MCF 10A (cell line): Measurements from ENCODE around the gene RASA1. TPM values are rescaled to one million over a fixed set of nuclear protein-coding genes. Genes with fewer than 3 reads are reported as not detected.
A peak's percentile ranks its signal among the peaks of the same experiment; 100 is the strongest.

Source experiments
- BruUV-seq: library from RNA; stranded (reverse); fragments of 400-500 nt; replicated peaks from 2 replicates; lab custom pipeline; 2021; lab: Mats Ljungman, UMichigan
- CTCF ChIA-PET: fragments of 300-600 bp; sonication (Branson Sonifier 250); formaldehyde crosslinking; extraction: SDS; loops from one replicate; lab custom pipeline; 2021; ENCODE audit warnings: antibody characterized with exemption, inconsistent platforms; lab: Yijun Ruan, JAX
- POLR2A ChIA-PET: fragments of 300-600, 350-650 bp; sonication (Branson Sonifier 250); formaldehyde crosslinking; extraction: SDS; loops from one replicate; lab custom pipeline; 2020; ENCODE audit warnings: antibody characterized with exemption, inconsistent platforms; lab: Yijun Ruan, JAX
- DNase-seq: peaks from one replicate; pipeline ENCODE4 v3.0.0-alpha.2; 2018; ENCODE audit not compliant: unreplicated experiment
- H3K27ac Mint-ChIP-seq: one replicate; pipeline ENCODE4 v1.8.0; 2022; ENCODE audit warnings: mild to moderate bottlenecking, low read depth, mixed read lengths; ENCODE audit not compliant: unreplicated experiment
- H3K27me3 Mint-ChIP-seq: one replicate; pipeline ENCODE4 v1.8.0; 2022; ENCODE audit warnings: mixed read lengths; ENCODE audit not compliant: insufficient read depth, unreplicated experiment
- H3K36me3 Mint-ChIP-seq: one replicate; pipeline ENCODE4 v1.8.0; 2022; ENCODE audit warnings: mild to moderate bottlenecking, moderate library complexity, mixed read lengths; ENCODE audit not compliant: insufficient read depth, unreplicated experiment
- H3K4me1 Mint-ChIP-seq: one replicate; pipeline ENCODE4 v1.8.0; 2022; ENCODE audit warnings: mixed read lengths; ENCODE audit not compliant: insufficient read depth, unreplicated experiment
- H3K4me3 Mint-ChIP-seq: one replicate; pipeline ENCODE4 v1.8.0; 2022; ENCODE audit warnings: mild to moderate bottlenecking, moderate library complexity, mixed read lengths; ENCODE audit not compliant: unreplicated experiment
- H3K9me3 Mint-ChIP-seq: one replicate; pipeline ENCODE4 v1.8.0; 2022; ENCODE audit warnings: mixed read lengths; ENCODE audit not compliant: unreplicated experiment
- CTCF ChIP-seq: fragments of 200-600 bp; IDR thresholded peaks from one replicate; pipeline ENCODE4 v1.8.0; 2022; ENCODE audit warnings: antibody characterized with exemption, mild to moderate bottlenecking; ENCODE audit not compliant: unreplicated experiment
- intact Hi-C: fragments of 100-400 bp; cut with micrococcal nuclease; formaldehyde crosslinking; loops from 2 replicates; pipeline ENCODE4 v1.14.1; 2022
- total RNA-seq: library from RNA; stranded (reverse); gene quantifications from 2 replicates; pipeline ENCODE4 v1.2.3, GENCODE V29; 2022

Gene RASA1
- total RNA-seq, 1 experiment from 2014 or later: 68.6 TPM

GRCh38 chr5:87360132-87360531 lies 92.4 kb downstream of the RASA1 start:
- no peaks in the 10 kb centered on the region for H3K27me3 Mint-ChIP-seq
- peaks cover 15% of the 10 kb centered on the region for H3K4me1 Mint-ChIP-seq
- ChIA-PET POLR2A (no interaction called here), CTCF (interaction anchor here (0.6 to 1.3 kb wide), 2 partner anchors 16 to 24 kb away, joined by 3 to 4 read pairs; no protein-coding TSS in a partner anchor)
- no peaks in the 10 kb centered on the region for H3K9me3 Mint-ChIP-seq
- H3K27ac Mint-ChIP-seq: no peak overlapping the region
- no peak for DNase-seq
- no peak overlapping the region for H3K4me3 Mint-ChIP-seq
- BruUV-seq: no TSS peak
- intact Hi-C loops: loop anchor here (5.0 kb wide), 1 partner anchor 93 kb away; the partner anchor contains the start of gene RASA1
- TF ChIP-seq CTCF: no peak
- H3K36me3 Mint-ChIP-seq: peaks cover 63% of the 10 kb centered on the region

GRCh38 chr5:87361031-87361445 lies 93.4 kb downstream of the RASA1 start:
- peak; percentile 8 for DNase-seq
- Mint-ChIP-seq H3K4me1 (peaks cover 11% of the 10 kb centered on the region), H3K9me3 (no peaks in the 10 kb centered on the region), H3K36me3 (peaks cover 64% of the 10 kb centered on the region), H3K27me3 (no peaks in the 10 kb centered on the region), H3K27ac (peak overlapping the region; percentile 57), H3K4me3 (no peak overlapping the region)
- ChIA-PET POLR2A (no interaction called here), CTCF (interaction anchor here (0.6 kb wide), 1 partner anchor 23 kb away, joined by 3 read pairs; no protein-coding TSS in a partner anchor)
- intact Hi-C loops: loop anchor here (5.0 kb wide), 1 partner anchor 94 kb away; the partner anchor contains the start of gene RASA1
- BruUV-seq: no TSS peak
- TF ChIP-seq CTCF: no peak

- no TSS peak for BruUV-seq
- peak; percentile 32 for DNase-seq
- TF ChIP-seq CTCF: no peak
- intact Hi-C loops: loop anchor here (5.0 kb wide), 1 partner anchor 94 kb away; the partner anchor contains the start of gene RASA1
- Mint-ChIP-seq H3K27me3 (no peaks in the 10 kb centered on the region), H3K9me3 (no peaks in the 10 kb centered on the region), H3K36me3 (peaks cover 67% of the 10 kb centered on the region), H3K4me1 (peaks cover 11% of the 10 kb centered on the region), H3K27ac (peak overlapping the region; percentile 57), H3K4me3 (no peak overlapping the region)
- CTCF ChIA-PET: no interaction called here
- POLR2A ChIA-PET: no interaction called here
Observed at GRCh38 chr5:87361536-87362213, 94.0 kb downstream of the RASA1 start.

- no peaks in the 10 kb centered on the region for H3K4me1 Mint-ChIP-seq
- ChIA-PET POLR2A (interaction anchor here (1.1 kb wide), 1 partner anchor 14 kb away, joined by 3 read pairs; no protein-coding TSS in a partner anchor), CTCF (interaction anchor here (0.8 to 1.1 kb wide), 2 partner anchors 297 to 397 kb away, joined by 3 to 4 read pairs; no protein-coding TSS in a partner anchor)
- H3K4me3 Mint-ChIP-seq: no peak overlapping the region
- H3K27me3 Mint-ChIP-seq: no peaks in the 10 kb centered on the region
- no peaks in the 10 kb centered on the region for H3K9me3 Mint-ChIP-seq
- DNase-seq: no peak
- H3K36me3 Mint-ChIP-seq: peaks cover 73% of the 10 kb centered on the region
- H3K27ac Mint-ChIP-seq: no peak overlapping the region
- TF ChIP-seq CTCF: no peak
- BruUV-seq: no TSS peak
- intact Hi-C loops: no loop called here
Observed at GRCh38 chr5:87367243-87367642, 99.6 kb downstream of the RASA1 start.
